AG04449 (cell line): ENCODE results near the gene CELSR2.

Experiments used
- CTCF ChIA-PET: fragments of 350-600 bp; formaldehyde crosslinking; extraction: SDS; loops from one replicate; lab custom pipeline; 2021; ENCODE audit warnings: antibody characterized with exemption; lab: Yijun Ruan, JAX
- POLR2A ChIA-PET: fragments of 400-600, 350-600 bp; formaldehyde crosslinking; extraction: SDS; loops from one replicate; lab custom pipeline; 2020; ENCODE audit warnings: antibody characterized with exemption, inconsistent platforms; lab: Yijun Ruan, JAX
- DNase-seq: peaks from one replicate; pipeline ENCODE4 v3.0.0-alpha.2; 2010; ENCODE audit warnings: low read depth, low spot score
- H3K4me3 ChIP-seq: 2 replicates; pipeline ENCODE4 v1.5.1; 2011; ENCODE audit warnings: low read depth, mild to moderate bottlenecking, control low read depth, low read length
- TF ChIP-seq, protein P1 (sequence below): IDR thresholded peaks from one replicate; pipeline ENCODE4 v1.5.1; 2011; ENCODE audit warnings: mild to moderate bottlenecking, moderate library complexity, low read length, control low read depth, inconsistent platforms; ENCODE audit not compliant: insufficient read depth; ENCODE audit errors: missing control alignments

Gene CELSR2

DNA sequence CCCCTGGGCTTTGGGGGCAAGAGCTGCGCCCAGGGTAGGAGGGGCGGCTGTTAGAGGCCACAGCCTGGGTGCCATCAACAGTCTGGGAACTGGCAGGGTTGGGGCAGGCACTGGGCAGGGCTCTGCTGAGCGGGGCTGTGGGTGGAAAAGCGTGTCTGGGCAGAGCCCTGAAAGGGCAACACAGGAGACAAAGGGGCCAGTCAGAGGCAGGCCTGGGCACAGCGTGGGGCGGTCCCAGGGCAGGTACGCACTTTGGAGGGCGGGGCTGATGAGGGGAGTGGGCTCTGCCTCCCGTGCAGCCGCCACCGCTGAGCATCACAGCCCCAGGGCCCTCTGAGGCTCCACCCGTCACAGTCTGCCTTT, 13.9 kb downstream of the CELSR2 start:
- ChIA-PET CTCF (interaction anchor here (0.9 to 11.4 kb wide), 19 partner anchors 10 to 272 kb away, joined by 3 to 206 read pairs (median 6); partner anchors contain the start of genes PSRC1 and SORT1), POLR2A (no interaction called here)
- TF ChIP-seq, protein P1, sequence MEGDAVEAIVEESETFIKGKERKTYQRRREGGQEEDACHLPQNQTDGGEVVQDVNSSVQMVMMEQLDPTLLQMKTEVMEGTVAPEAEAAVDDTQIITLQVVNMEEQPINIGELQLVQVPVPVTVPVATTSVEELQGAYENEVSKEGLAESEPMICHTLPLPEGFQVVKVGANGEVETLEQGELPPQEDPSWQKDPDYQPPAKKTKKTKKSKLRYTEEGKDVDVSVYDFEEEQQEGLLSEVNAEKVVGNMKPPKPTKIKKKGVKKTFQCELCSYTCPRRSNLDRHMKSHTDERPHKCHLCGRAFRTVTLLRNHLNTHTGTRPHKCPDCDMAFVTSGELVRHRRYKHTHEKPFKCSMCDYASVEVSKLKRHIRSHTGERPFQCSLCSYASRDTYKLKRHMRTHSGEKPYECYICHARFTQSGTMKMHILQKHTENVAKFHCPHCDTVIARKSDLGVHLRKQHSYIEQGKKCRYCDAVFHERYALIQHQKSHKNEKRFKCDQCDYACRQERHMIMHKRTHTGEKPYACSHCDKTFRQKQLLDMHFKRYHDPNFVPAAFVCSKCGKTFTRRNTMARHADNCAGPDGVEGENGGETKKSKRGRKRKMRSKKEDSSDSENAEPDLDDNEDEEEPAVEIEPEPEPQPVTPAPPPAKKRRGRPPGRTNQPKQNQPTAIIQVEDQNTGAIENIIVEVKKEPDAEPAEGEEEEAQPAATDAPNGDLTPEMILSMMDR, result no peak
- H3K4me3 ChIP-seq, result no peak overlapping the region
- no peak for DNase-seq

DNA sequence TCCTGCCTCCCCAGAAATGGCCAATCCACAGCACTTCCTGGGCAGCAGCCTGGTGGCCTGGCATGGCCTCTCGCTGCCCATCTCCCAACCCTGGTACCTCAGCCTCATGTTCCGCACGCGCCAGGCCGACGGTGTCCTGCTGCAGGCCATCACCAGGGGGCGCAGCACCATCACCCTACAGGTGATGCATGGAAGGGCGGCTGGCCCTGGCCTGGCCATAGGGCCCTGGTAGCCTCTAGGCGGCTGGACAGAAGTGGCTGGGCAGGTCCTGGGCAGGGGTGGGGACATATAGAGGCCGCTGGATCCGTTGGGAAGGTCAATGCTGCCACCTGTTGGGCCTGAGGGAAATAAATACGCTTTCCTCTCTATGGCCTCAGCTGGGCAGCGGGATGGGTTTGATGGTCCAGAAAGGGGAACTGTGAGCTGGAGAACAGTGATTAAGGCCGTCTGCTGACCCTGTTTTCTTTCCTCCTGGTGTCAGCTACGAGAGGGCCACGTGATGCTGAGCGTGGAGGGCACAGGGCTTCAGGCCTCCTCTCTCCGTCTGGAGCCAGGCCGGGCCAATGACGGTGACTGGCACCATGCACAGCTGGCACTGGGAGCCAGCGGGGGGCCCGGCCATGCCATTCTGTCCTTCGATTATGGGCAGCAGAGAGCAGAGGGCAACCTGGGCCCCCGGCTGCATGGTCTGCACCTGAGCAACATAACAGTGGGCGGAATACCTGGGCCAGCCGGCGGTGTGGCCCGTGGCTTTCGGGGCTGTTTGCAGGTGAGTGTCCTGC, 14.4 kb downstream of the CELSR2 start:
- CTCF ChIA-PET, result interaction anchor here (0.6 to 11.4 kb wide), 27 partner anchors 10 to 271 kb away, joined by 3 to 206 read pairs (median 4); partner anchors contain the start of genes PSRC1 and SORT1
- H3K4me3 ChIP-seq, result no peak overlapping the region
- POLR2A ChIA-PET, result no interaction called here
- TF ChIP-seq, protein P1, result peak; percentile 98
- DNase-seq, result no peak

DNA sequence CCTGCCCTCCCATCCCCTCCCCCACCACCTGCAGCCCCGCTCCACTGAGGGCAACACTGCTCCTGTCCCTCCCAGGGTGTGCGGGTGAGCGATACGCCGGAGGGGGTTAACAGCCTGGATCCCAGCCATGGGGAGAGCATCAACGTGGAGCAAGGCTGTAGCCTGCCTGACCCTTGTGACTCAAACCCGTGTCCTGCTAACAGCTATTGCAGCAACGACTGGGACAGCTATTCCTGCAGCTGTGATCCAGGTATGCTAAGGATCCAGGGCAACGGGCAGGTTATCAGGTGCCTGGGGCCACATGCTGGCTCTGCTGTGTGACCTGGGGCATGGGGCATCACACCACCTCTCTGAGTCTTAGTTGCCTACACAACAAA, 15.0 kb downstream of the CELSR2 start:
- no peak for DNase-seq
- TF ChIP-seq, protein P1, result no peak
- ChIA-PET CTCF (interaction anchor here (0.6 to 11.4 kb wide), 28 partner anchors 9 to 270 kb away, joined by 3 to 206 read pairs (median 4); partner anchors contain the start of genes PSRC1 and SORT1), POLR2A (no interaction called here)
- no peak overlapping the region for H3K4me3 ChIP-seq

DNA sequence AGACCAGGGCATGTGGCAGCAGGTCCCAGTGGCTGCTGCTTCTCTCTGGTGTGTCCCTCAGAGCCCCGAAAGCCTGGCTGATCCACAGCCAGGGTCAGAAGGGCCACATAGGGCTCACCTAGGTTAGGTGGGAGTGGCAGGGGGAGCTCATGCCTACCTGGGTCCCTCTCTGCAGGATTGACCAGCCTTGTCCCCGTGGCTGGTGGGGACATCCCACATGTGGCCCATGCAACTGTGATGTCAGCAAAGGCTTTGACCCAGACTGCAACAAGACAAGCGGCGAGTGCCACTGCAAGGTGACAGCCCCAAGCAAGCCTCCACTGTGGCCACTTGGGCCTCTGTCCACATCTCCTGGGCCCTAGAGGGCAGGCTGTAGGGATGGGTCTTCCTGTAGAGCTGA, 15.7 kb downstream of the CELSR2 start:
- no peak overlapping the region for H3K4me3 ChIP-seq
- no peak for DNase-seq
- POLR2A ChIA-PET, result no interaction called here
- CTCF ChIA-PET, result interaction anchor here (0.9 to 11.4 kb wide), 16 partner anchors 9 to 270 kb away, joined by 3 to 206 read pairs (median 6); partner anchors contain the start of genes PSRC1 and SORT1
- TF ChIP-seq, protein P1, result no peak

DNA sequence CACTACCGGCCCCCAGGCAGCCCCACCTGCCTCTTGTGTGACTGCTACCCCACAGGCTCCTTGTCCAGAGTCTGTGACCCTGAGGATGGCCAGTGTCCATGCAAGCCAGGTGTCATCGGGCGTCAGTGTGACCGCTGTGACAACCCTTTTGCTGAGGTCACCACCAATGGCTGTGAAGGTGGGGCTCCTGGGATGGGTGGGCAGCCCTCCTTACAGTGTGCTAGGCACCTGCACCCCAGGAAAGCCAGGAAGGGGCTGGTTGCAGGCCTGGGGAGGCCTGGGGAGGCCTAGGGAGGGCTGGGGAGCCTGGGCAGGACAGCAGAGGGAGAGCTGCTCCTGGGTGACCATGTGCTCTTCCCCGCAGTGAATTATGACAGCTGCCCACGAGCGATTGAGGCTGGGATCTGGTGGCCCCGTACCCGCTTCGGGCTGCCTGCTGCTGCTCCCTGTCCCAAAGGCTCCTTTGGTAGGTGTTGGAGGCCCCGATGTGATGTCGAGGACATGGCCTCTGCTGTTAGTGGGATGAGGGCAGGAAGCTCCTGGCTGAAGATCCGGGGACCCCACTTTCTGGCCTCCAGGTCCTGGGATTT, 16.5 kb downstream of the CELSR2 start:
- no peak for DNase-seq
- TF ChIP-seq, protein P1, result no peak
- ChIA-PET POLR2A (no interaction called here), CTCF (interaction anchor here (1.3 to 11.4 kb wide), 8 partner anchors 12 to 267 kb away, joined by 3 to 206 read pairs (median 18); partner anchors contain the start of gene SORT1)
- H3K4me3 ChIP-seq, result no peak overlapping the region

DNA sequence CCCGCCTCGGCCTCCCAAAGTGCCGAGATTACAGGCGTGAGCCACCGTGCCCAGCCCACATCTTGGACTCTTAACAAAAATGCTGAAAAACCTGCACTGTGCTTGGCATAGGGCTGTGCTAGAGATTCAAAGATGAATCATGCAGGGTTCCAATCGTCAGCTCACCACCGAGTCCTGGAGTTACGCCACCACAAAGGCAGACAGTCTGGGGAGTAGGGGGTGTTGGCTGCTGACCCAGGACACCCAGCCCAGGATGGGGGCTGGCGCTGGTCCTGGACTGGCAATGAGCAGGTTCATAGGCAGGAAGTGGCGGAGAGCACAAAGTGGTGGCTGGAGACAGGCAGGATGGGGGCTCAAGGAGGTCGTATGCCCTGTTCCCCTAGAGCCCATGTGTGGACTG, 17.6 kb downstream of the CELSR2 start:
- DNase-seq, result no peak
- TF ChIP-seq, protein P1, result no peak
- ChIA-PET POLR2A (interaction anchor here (0.7 to 1.0 kb wide), 2 partner anchors 14 to 131 kb away, joined by 3 to 5 read pairs; partner anchors contain the start of gene SORT1), CTCF (interaction anchor here (1.5 to 11.4 kb wide), 5 partner anchors 11 to 265 kb away, joined by 4 to 206 read pairs (median 50); partner anchors contain the start of genes PSRC1 and SORT1)
- H3K4me3 ChIP-seq, result no peak overlapping the region
